GM19025 (cell line): ENCODE results near the gene BATF3.
"Not testable (repeated sequence)": the region's sequence is repeated elsewhere in the genome, so short reads cannot be mapped to it uniquely, and the experiment has no call there.

Experiments used
- ATAC-seq: cut with Tn5 transposase; IDR thresholded peaks from one replicate; pipeline ENCODE4 v1.9.1; 2021; ENCODE audit warnings: mild to moderate bottlenecking, low read depth, moderate library complexity; ENCODE audit not compliant: unreplicated experiment

BATF3 gene

GRCh38 chr1:212699625-212700222 lies at the start of gene BATF3:
Gene BATF3 (minus strand): TSS chr1:212699840. CDS start chr1:212699762, 78 bp downstream.
- peak; percentile 13 for ATAC-seq

- ATAC-seq = no peak
These were observed 46.9 kb upstream of the BATF3 start for GRCh38 chr1:212746546-212746945.

- no peak for ATAC-seq
These were observed 45.7 kb upstream of the BATF3 start for GRCh38 chr1:212745303-212745702.

GRCh38 chr1:212743901-212744475 lies 44.3 kb upstream of the BATF3 start:
- ATAC-seq = no peak

- no peak for ATAC-seq
These were observed 38.7 kb upstream of the BATF3 start for GRCh38 chr1:212738330-212738729.

GRCh38 chr1:212737559-212737958 lies 37.9 kb upstream of the BATF3 start:
- ATAC-seq = no peak

GRCh38 chr1:212733109-212733508 lies 33.5 kb upstream of the BATF3 start:
- ATAC-seq = no peak

GRCh38 chr1:212731630-212732029 lies 32.0 kb upstream of the BATF3 start:
- ATAC-seq = no peak

- no peak for ATAC-seq
These were observed 29.0 kb upstream of the BATF3 start for GRCh38 chr1:212728606-212729005.

- no peak for ATAC-seq
These were observed 27.9 kb upstream of the BATF3 start for GRCh38 chr1:212727386-212728181.

- not testable (repeated sequence) for ATAC-seq
These were observed 25.0 kb upstream of the BATF3 start for GRCh38 chr1:212724679-212725078.

GRCh38 chr1:212722270-212722957 lies 22.8 kb upstream of the BATF3 start:
- no peak for ATAC-seq

- no peak for ATAC-seq
These were observed 22.0 kb upstream of the BATF3 start for GRCh38 chr1:212721388-212722247.

GRCh38 chr1:212719633-212720032 lies 20.0 kb upstream of the BATF3 start:
- no peak for ATAC-seq

GRCh38 chr1:212718499-212718898 lies 18.9 kb upstream of the BATF3 start:
- ATAC-seq = no peak

GRCh38 chr1:212716161-212716560 lies 16.5 kb upstream of the BATF3 start:
- no peak for ATAC-seq

GRCh38 chr1:212713465-212714136 lies 14.0 kb upstream of the BATF3 start:
- no peak for ATAC-seq

- no peak for ATAC-seq
These were observed 13.0 kb upstream of the BATF3 start for GRCh38 chr1:212712451-212713303.

- not testable (repeated sequence) for ATAC-seq
These were observed 12.3 kb upstream of the BATF3 start for GRCh38 chr1:212711974-212712373.
